NCI-H2107 treated with DMSO at 0.1 percent for 48 hours (cell line): ENCODE data around the gene PRKCH.
"Not testable (repeated sequence)": the region's sequence is repeated elsewhere in the genome, so short reads cannot be mapped to it uniquely, and the experiment has no call there.

Source experiments
- DNase-seq: peaks from one replicate; lab custom pipeline; 2025; ENCODE audit not compliant: unreplicated experiment; lab: John Stamatoyannopoulos, UW

PRKCH gene

GRCh38 chr14:61524936-61525292 lies 203.5 kb downstream of the PRKCH start:
- DNase-seq: no peak

DNA sequence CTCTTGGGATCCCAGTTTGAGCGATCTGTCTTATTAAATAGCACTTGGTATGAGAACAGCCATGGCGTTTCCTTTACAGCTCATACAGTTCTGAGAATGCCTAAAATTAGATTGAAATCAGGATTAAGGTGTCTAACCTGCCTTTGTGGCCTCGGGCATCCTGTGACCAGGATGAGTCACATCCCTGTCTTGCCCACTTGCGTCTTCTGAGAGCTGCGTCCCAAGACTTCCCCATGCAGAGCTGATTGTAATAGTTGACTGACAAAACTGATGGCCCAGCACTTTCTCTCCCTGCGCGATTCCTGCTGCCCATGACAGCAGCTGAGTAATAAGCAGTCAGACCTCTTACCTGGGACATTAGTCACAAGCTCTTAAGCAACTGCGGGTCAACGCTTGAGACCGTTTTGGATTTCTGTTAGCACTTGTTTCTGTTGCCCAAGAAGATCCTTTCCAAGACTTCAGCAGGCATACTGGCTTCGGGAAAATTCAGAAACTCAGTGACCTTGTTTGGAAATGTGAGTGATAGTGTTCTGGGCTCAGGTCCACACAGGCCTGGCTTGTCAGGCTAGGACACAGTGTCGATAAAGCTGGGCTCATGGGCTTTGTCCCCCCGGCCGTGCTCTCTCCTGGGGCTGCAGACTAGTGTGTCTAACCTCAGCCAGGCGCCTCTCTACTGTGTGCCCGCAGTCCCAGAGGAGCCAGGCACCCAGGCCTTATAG lies 204.1 kb downstream of the PRKCH start:
- no peak for DNase-seq

DNA sequence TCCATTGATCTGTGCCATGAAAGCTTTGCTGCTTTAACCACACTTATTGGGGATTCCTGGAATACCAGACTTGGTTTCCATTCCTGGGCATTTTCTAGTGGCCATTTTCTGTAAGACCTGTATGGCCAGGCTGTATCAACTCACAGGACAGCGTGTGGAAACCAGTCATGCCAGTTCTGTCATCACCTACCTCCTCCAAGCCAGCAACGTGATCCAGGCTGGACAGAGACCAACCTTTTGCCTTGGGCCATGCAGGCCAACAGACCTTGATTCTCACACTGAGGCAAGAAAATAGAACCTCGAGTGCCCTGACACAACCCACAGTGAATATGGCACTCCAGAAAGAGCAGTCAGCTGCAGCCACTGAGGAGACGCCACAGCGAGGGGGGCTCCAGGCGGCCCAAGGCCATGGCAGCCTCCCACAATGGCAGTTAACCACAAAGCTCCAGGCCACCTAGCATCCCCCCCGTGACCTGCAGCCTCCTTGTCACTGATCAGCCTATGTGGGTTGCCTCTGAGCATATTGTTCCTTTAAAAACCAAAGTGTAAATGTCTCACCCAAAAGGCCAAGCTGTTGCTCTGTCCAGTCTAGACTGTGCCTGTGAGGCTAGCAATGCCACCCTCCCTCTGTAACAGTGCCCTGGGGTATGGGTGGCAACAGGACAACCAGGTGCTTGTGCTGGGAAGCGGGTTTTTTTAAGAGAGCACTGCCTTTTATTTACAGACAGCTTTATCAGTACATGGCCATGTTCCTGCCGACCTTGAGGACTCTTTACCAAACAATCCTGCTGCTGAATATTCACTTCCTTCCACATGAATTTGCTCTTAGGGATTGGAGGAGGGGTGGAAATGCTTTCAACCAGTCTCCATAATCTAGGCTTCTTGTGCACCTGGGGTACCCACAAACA lies 205.3 kb downstream of the PRKCH start:
- no peak for DNase-seq

GRCh38 chr14:61527325-61528100 lies 206.1 kb downstream of the PRKCH start:
- no peak for DNase-seq

DNA sequence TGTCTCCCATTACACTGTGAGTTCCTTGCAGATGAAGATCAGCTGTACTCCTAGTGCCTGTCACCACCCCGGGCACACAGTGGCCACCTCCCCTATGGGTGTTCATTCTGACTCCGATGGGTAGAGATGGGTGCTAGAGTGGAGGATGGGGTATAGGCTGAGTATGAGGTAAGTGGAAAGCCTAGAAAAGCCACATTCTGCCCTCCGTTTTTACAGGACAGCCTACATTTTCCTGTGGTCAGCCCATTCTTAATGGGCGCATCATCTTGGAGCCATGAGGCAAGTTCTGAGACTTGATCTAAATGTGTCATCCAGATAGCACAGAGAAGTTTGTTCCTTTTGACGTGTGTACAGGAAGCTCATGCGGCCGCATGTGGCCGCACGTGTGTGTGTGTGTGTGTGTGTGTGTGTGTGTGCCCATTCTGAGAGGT lies 207.2 kb downstream of the PRKCH start:
- no peak for DNase-seq

GRCh38 chr14:61529360-61529759 lies 208.0 kb downstream of the PRKCH start:
- DNase-seq: not testable (repeated sequence)

GRCh38 chr14:61530296-61530695 lies 208.9 kb downstream of the PRKCH start:
- no peak for DNase-seq

DNA sequence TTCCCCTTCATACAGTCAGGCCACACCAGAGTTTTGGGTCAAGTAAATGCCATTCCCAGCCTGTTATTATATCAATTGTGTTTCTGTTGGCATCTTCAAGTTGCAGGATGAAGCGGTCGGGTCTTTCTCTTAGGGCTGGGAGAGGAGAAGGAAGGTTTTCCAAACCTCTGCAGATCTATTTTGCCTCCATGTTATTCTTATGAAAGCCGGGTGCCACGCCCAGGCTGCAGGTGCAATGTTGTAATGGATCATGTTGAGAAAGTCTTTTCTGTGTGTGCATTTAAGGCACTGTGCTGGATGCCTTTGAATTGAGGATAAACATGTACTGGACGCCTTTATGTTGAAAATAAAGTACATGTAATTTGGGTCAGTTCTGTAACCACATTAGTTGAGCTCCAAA lies 209.5 kb downstream of the PRKCH start:
- no peak for DNase-seq

- no peak for DNase-seq
Measured at GRCh38 chr14:61531465-61532122, 210.2 kb downstream of the PRKCH start.

GRCh38 chr14:61532123-61532505 lies 210.7 kb downstream of the PRKCH start:
- no peak for DNase-seq

DNA sequence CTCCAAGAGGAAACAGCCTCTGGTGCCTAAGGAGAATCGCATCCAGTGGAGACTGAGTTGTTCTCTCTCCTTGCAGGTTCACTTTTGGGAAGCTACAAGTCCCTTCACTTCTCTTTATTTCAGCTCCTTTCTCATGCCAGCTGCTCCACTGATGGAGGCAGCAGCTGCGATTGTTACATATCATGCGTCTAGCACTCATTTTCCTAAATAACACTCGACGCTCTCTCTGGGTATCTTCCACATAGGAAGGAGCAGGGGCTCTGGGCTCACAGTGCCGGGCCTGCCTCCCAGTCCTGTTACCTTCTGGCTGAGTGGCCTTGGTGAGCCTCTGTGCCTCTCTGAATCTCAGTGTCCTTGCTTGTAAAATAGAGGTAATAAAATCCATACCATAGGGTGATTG lies 211.4 kb downstream of the PRKCH start:
- DNase-seq: no peak

DNA sequence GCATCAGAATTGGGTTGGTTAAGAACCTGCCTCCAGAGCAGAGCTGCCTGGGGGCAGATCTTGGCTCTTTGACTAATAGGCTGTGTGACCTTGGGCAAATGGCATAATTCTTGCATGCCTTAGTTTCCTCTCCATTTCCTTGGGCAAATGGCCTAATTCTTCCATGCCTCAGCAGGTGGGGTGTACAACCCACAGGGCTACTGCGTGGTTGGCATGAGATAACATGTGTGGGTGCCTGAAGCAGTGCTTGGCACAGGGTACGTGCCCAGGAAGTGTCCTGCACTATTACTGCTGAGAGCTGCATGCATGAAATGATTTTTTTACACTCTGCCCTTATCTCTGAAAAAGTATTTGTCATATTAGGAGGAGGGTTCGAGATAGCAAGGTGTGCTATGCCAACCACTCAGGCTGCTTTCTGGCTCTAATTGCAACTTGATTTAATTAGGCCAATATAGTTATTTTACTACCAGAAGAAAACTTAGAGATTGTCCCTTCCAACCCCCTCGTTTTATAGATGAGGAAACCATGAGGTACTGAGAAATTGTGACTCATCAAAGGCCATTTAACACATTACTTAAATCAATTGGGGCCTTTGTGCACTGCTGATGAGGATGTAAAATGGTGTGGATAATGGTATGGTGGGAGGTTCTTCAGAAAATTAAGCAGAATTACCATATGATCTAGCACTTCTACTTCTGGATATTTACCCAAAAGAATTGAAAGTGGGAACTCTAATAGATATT lies 212.3 kb downstream of the PRKCH start:
- no peak for DNase-seq

DNA sequence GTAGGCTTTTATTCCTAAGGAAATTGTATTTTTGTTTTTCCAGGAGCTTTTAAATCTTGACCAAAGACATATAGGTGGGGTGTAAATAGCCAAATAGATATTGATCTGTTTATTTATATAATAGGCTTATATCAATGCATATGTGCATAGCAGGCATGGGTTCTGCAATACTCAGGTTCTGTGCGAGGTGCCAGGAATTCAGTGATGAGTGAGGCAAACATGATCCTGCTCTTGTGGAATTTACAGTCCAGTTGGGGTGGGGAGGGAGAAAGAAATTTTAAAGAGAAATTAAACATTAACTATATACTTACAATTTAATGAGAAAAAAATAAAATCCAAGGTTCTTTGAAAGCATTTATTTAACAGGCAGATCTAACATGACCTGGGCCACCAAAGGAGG lies 213.7 kb downstream of the PRKCH start:
- DNase-seq: no peak

- no peak for DNase-seq
Measured at GRCh38 chr14:61535458-61535857, 214.1 kb downstream of the PRKCH start.

DNA sequence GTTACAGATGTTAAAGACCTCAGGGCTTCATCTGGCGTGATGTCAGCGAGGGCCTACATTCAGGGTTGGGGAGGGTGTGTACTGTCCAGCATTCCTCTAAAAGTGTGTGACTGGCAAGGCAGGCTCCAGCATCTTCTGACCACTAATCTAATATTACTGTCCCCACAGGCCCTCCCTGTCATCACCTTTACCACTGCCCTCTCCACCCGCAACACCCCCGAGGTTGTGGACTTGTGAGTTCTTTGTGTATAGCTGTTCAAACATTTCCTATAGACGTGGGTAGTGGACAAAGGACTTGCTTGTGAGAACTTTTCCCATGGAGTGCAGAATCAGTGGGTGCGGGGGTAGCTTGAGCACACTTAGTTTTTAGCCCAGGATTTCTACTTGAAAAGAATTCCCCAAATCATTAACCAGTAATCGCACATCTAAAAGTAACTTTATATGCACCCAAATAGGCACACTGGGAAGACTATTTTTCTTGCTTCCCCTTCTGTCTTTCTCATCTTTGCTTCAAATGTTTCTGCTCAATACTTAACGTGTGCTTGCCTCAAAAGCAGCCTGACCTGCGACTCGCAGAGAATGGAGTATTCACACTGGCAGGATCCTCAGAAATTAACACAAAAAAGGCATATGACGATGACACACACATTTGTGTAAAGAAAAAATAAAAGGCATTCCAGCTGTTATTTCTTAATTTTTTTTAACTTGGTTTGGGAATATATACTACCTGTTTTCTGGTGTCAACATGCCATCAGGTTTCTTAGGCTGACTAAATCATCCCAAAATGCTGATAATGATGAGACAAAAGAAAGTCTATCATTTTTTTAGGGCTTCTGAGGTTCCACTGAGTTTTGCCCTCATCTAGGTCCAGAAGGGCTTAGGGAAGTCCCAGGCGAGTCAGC lies 215.5 kb downstream of the PRKCH start:
- no peak for DNase-seq

DNA sequence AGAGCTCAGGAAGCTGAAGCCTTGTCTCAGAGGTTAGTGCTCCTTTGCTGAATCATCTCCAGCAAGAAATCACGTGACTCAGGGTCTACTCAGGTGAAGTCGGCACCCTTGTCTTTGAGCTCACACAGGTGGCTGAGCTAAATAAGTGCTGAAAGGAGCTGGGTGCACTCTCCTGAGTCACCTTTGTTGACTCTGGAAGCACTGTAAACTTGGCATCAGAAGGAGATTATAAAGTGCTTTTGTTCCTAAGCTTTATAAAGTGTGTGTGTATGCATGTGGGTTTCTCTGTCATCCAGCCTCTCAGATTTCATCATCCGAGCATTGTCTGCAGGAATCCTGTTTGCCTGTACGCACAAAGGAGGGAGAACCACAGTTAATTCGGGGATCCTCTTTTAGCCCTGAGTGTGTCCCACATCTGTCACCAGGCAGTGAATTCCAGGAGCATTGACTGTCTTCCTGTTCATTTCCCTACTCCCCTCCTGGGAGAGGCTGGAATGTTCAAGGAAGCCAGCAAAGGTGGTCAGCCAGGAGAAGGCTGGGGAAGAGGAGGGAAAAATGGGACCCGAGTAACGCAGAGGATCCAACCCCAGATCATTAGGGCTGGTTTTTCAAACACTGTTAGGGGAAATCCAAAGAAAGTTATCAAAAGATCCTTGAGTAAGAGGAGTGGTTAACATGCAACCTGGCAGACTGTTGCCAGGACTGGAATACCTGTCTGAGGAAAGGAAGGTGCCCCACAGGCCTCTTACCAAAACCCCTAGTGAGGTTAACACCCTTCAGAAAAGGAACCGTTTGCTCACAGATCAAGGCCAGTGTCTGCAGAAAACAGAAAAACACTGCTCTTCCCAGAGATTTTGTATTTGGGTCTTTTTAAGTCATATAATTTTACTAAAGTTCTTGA lies 216.4 kb downstream of the PRKCH start:
- DNase-seq: peak; percentile 95

DNA sequence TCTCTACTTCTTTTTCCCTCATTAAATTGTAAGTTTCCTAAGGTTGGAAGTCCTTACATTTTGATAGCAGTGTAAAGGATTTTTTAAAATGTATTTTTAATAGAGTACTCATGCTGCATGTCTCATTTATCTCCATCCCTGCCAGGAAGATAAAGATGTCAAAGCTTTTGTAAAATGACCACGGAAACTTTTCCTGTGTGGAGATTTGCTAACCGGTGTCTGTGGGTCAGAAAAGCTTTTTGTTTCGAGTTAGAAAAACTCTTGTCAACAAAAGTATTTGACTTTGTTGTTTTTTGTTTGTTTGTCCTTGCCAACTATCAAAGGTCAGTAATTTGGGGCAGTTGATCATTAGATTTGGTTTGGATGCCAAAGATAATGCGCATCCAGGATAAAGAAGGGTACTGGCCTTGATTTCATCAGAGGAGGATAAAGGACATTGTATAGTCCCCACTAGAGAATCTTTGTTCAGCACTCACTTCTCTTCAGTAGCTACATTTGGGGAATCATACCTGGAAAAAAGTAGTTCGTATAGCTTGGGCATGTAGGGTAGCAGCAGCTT lies 217.2 kb downstream of the PRKCH start:
- no peak for DNase-seq

DNA sequence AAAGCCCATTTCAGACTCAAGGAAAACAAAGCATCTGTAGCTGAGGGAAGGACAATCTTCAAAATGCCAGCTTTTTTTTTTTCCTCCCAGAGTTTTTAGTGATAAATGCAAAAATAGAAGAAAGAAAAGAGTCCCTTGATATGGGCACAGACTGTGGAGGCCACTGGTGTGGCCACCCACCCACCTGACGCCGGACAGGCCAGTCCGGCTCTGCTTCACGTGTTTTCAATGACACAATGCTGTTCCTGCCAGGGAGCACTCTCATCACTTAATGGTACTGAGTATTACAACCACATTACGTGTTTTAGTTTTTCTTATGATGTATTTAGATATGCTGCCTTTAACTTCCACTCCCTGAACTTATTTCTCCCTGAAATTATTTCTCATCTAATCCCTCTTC lies 218.3 kb downstream of the PRKCH start:
- DNase-seq: no peak
